H1 (cell line): ENCODE measurements around the gene RNFT2. TPM values are rescaled to one million over a fixed set of nuclear protein-coding genes. Genes with fewer than 3 reads are reported as not detected.

ENCODE experiments used
- CTCF ChIA-PET: fragments of 300-600 bp; sonication (Branson Sonifier 250); formaldehyde crosslinking; loops from one replicate; lab custom pipeline; 2021; ENCODE audit not compliant: partially characterized antibody; lab: Charles Lee
- POLR2A ChIA-PET: fragments of 300-600 bp; sonication (Branson Sonifier 250); formaldehyde crosslinking; loops from one replicate; lab custom pipeline; 2021; ENCODE audit warnings: inconsistent platforms; ENCODE audit not compliant: partially characterized antibody; lab: Charles Lee
- DNase-seq, 2 experiments: peaks; one replicate each; pipeline versions ENCODE4 v3.0.0 to v3.0.0-alpha.2; 2010 to 2022; ENCODE audit warnings: low spot score in 2 of 2, low read depth in 1 of 2, mixed read lengths in 1 of 2
- FAIRE-seq: peaks from 2 replicates; lab custom pipeline; 2011; peaks lifted over from hg19 to GRCh38; lab: Jason Lieb, UNC
- H2AFZ ChIP-seq: 2 replicates; pipeline ENCODE4 v1.8.1; 2012; ENCODE audit warnings: low read length, inconsistent platforms
- H2AK5ac ChIP-seq: 2 replicates; pipeline ENCODE4 v1.6.1; 2013; ENCODE audit warnings: low read depth, low read length
- H2BK120ac ChIP-seq: replicated peaks from 2 replicates; pipeline ENCODE3; 2013; ENCODE audit warnings: low read depth, low read length, inconsistent platforms
- H2BK12ac ChIP-seq: 2 replicates; pipeline ENCODE4 v1.6.1; 2013; ENCODE audit warnings: low read depth, low read length
- H2BK15ac ChIP-seq: 2 replicates; pipeline ENCODE4 v1.6.1; 2013; ENCODE audit warnings: low read length
- H2BK20ac ChIP-seq: 2 replicates; pipeline ENCODE4 v1.6.1; 2013; ENCODE audit warnings: low read length
- H2BK5ac ChIP-seq: 2 replicates; pipeline ENCODE4 v1.6.1; 2013; ENCODE audit warnings: low read depth, low read length
- H3K14ac ChIP-seq: 2 replicates; pipeline ENCODE4 v1.6.1; 2013; ENCODE audit warnings: inconsistent platforms; ENCODE audit not compliant: insufficient read length
- H3K18ac ChIP-seq: 2 replicates; pipeline ENCODE4 v1.6.1; 2013; ENCODE audit warnings: low read length; ENCODE audit errors: extremely low read depth
- H3K23ac ChIP-seq: 2 replicates; pipeline ENCODE4 v1.6.1; 2013; ENCODE audit warnings: inconsistent platforms; ENCODE audit not compliant: insufficient read length
- H3K23me2 ChIP-seq: 2 replicates; pipeline ENCODE4 v1.6.1; 2013; ENCODE audit warnings: low read depth, low read length
- H3K27ac ChIP-seq: 2 replicates; pipeline ENCODE4 v1.6.1; 2011; ENCODE audit warnings: low read depth, low read length, inconsistent platforms
- H3K27me3 ChIP-seq, 4 experiments: replicated peaks in 1 of 4; 1 replicate in 1 of 4; 2 replicates in 3 of 4; pipeline versions ENCODE4 v1.6.1 to v1.8.1; 2011 to 2013; ENCODE audit warnings: low read length in 3 of 4, mild to moderate bottlenecking in 3 of 4, inconsistent platforms in 2 of 4, mixed read lengths in 2 of 4, moderate library complexity in 1 of 4; ENCODE audit not compliant: control insufficient read depth in 3 of 4, insufficient read depth in 3 of 4; ENCODE audit errors: extremely low read depth in 1 of 4
- H3K36me3 ChIP-seq, 4 experiments: 2 replicates each; pipeline versions ENCODE4 v1.6.1 to v1.8.1; 2011 to 2013; ENCODE audit warnings: mild to moderate bottlenecking in 4 of 4, low read length in 3 of 4, moderate library complexity in 2 of 4, control low read depth in 1 of 4, inconsistent platforms in 1 of 4; ENCODE audit not compliant: insufficient read depth in 4 of 4, control insufficient read depth in 2 of 4
- H3K4ac ChIP-seq: replicated peaks from 2 replicates; pipeline ENCODE3; 2013; ENCODE audit warnings: low read length, low read depth, mixed read lengths, inconsistent platforms; ENCODE audit not compliant: insufficient read length
- H3K4me1 ChIP-seq, 4 experiments: replicated peaks in 1 of 4; 1 replicate in 1 of 4; 2 replicates in 3 of 4; pipeline versions ENCODE4 v1.6.1 to v1.8.1; 2011 to 2013; ENCODE audit warnings: low read length in 3 of 4, inconsistent platforms in 2 of 4, mixed read lengths in 1 of 4; ENCODE audit not compliant: insufficient read depth in 4 of 4, control insufficient read depth in 3 of 4
- H3K4me2 ChIP-seq, 2 experiments: 2 replicates each; pipeline versions ENCODE4 v1.6.1 to v1.8.1; 2011 to 2013; ENCODE audit warnings: low read depth in 2 of 2, low read length in 2 of 2, control low read depth in 1 of 2, inconsistent platforms in 1 of 2, mild to moderate bottlenecking in 1 of 2; ENCODE audit not compliant: insufficient read depth in 1 of 2
- H3K4me3 ChIP-seq, 4 experiments: fragments of 200-600, 300-600 bp in 1 of 4; sonication (generic), shearing (Covaris generic), sonication (Bioruptor Twin) in 1 of 4; 2 replicates each; pipeline versions ENCODE4 v1.5.1 to v1.8.1; 2011 to 2016; ENCODE audit warnings: low read length in 4 of 4, low read depth in 3 of 4, control low read depth in 2 of 4, inconsistent platforms in 2 of 4, mild to moderate bottlenecking in 2 of 4, mixed read lengths in 1 of 4, moderate library complexity in 1 of 4; ENCODE audit not compliant: insufficient read depth in 2 of 4; ENCODE audit errors: extremely low read depth in 1 of 4
- H3K56ac ChIP-seq: replicated peaks from 2 replicates; pipeline ENCODE3; 2013; ENCODE audit warnings: low read depth, mild to moderate bottlenecking, mixed read lengths, low read length, inconsistent platforms; ENCODE audit not compliant: insufficient read length
- H3K79me1 ChIP-seq: 2 replicates; pipeline ENCODE4 v1.6.1; 2013; ENCODE audit warnings: low read depth, low read length, control low read depth
- H3K79me2 ChIP-seq, 2 experiments: 2 replicates each; pipeline versions ENCODE4 v1.6.1 to v1.8.1; 2012 to 2013; ENCODE audit warnings: low read length in 2 of 2, mild to moderate bottlenecking in 2 of 2, inconsistent platforms in 1 of 2; ENCODE audit not compliant: insufficient read depth in 2 of 2, control insufficient read depth in 1 of 2
- H3K9ac ChIP-seq, 4 experiments: replicated peaks in 1 of 4; 1 replicate in 1 of 4; 2 replicates in 3 of 4; pipeline versions ENCODE4 v1.6.1 to v1.8.1; 2011 to 2013; ENCODE audit warnings: low read depth in 3 of 4, low read length in 3 of 4, control low read depth in 2 of 4, mild to moderate bottlenecking in 2 of 4, moderate library complexity in 2 of 4, inconsistent platforms in 1 of 4; ENCODE audit errors: extremely low read depth in 1 of 4
- H3K9me3 ChIP-seq, 2 experiments: 2 replicates each; pipeline versions ENCODE4 v1.6.1 to v1.8.1; 2012 to 2013; ENCODE audit warnings: mild to moderate bottlenecking in 2 of 2, moderate library complexity in 2 of 2, control low read depth in 1 of 2, inconsistent platforms in 1 of 2, low read depth in 1 of 2, low read length in 1 of 2, mixed read lengths in 1 of 2; ENCODE audit not compliant: insufficient read depth in 2 of 2
- H4K20me1 ChIP-seq, 2 experiments: replicated peaks in 1 of 2; 2 replicates each; pipeline versions ENCODE3 to v1.8.1; 2011 to 2013; ENCODE audit warnings: inconsistent platforms in 2 of 2, low read length in 2 of 2, mild to moderate bottlenecking in 1 of 2; ENCODE audit not compliant: insufficient read depth in 2 of 2, control insufficient read depth in 1 of 2
- H4K5ac ChIP-seq: 2 replicates; pipeline ENCODE4 v1.6.1; 2013; ENCODE audit warnings: low read length, low read depth, mixed read lengths, inconsistent platforms; ENCODE audit not compliant: insufficient read length
- H4K8ac ChIP-seq: 2 replicates; pipeline ENCODE4 v1.8.0; 2013; ENCODE audit warnings: mild to moderate bottlenecking, moderate library complexity, low read length, inconsistent platforms; ENCODE audit not compliant: insufficient read depth; ENCODE audit errors: extremely low read depth
- H4K91ac ChIP-seq: replicated peaks from 2 replicates; pipeline ENCODE3; 2013; ENCODE audit warnings: low read length, mixed read lengths, inconsistent platforms; ENCODE audit not compliant: insufficient read length
- ATF2 ChIP-seq: IDR thresholded peaks from 2 replicates; pipeline ENCODE4 v1.6.1; 2012; ENCODE audit warnings: low read length, inconsistent platforms
- BRCA1 ChIP-seq: IDR thresholded peaks from 2 replicates; pipeline ENCODE4 v1.6.1; 2012; ENCODE audit warnings: low read depth, low read length, improper control_type of control experiment
- CBX5 ChIP-seq: fragments of 300-800, 300-1000 bp; sonication (generic); IDR thresholded peaks from 2 replicates; pipeline ENCODE4 v1.7.1; 2016; ENCODE audit warnings: antibody characterized with exemption, low read length, low read depth
- CHD1 ChIP-seq: IDR thresholded peaks from 2 replicates; pipeline ENCODE4 v1.6.1; 2012; ENCODE audit warnings: low read depth, low read length, improper control_type of control experiment
- CREB1 ChIP-seq: IDR thresholded peaks from 2 replicates; pipeline ENCODE4 v1.6.1; 2012; ENCODE audit warnings: inconsistent platforms
- CTCF ChIP-seq, 3 experiments: IDR thresholded peaks; 1 replicate in 2 of 3; 2 replicates in 1 of 3; pipeline versions ENCODE4 v1.5.1 to v1.6.1; 2011; ENCODE audit warnings: low read length in 3 of 3, mild to moderate bottlenecking in 3 of 3, inconsistent platforms in 2 of 3, low read depth in 1 of 3, moderate library complexity in 1 of 3; ENCODE audit not compliant: insufficient read depth in 1 of 3; ENCODE audit errors: control extremely low read depth in 1 of 3
- EP300 ChIP-seq, 2 experiments: IDR thresholded peaks; 1 replicate in 1 of 2; 2 replicates in 1 of 2; pipeline ENCODE4 v1.6.1; 2011 to 2012; ENCODE audit warnings: low read depth in 2 of 2, low read length in 2 of 2, mild to moderate bottlenecking in 2 of 2, borderline replicate concordance in 1 of 2, inconsistent platforms in 1 of 2, moderate library complexity in 1 of 2
- KDM4A ChIP-seq: IDR thresholded peaks from one replicate; pipeline ENCODE4 v1.7.1; 2012; ENCODE audit warnings: low read depth, mild to moderate bottlenecking, moderate library complexity, low read length, inconsistent platforms; ENCODE audit not compliant: severe bottlenecking
- TBP ChIP-seq: IDR thresholded peaks from 2 replicates; pipeline ENCODE4 v1.6.1; 2011; ENCODE audit warnings: low read depth, low read length, improper control_type of control experiment
- TEAD4 ChIP-seq: IDR thresholded peaks from 2 replicates; pipeline ENCODE4 v1.6.1; 2012; ENCODE audit warnings: low read depth, low read length, inconsistent platforms, mixed read lengths
- WGBS, 2 experiments: shearing (Covaris generic) in 1 of 2; methylation state at CpG; one replicate each; pipeline versions ENCODE4 v1.1.6 to v1.1.7; 2013 to 2015; ENCODE audit warnings: low lambda C conversion rate in 2 of 2, mixed read lengths in 2 of 2, inconsistent platforms in 1 of 2, low coverage in 1 of 2, missing lambda C conversion rate in 1 of 2; ENCODE audit not compliant: insufficient replicate concordance in 2 of 2, insufficient coverage in 1 of 2, insufficient read length in 1 of 2; ENCODE audit errors: extremely low coverage in 1 of 2, missing lambda C conversion rate in 1 of 2; 5-methylcytosine and 5-hydroxymethylcytosine counted together
- polyA plus RNA-seq, 7 experiments: library from polyadenylated mRNA; depleted of rRNA in 3 of 7; stranded (reverse) in 5 of 7; unstranded in 2 of 7; fragments of >200 nt in 5 of 7; fragments of 200-250 nt in 2 of 7; gene quantifications; 1 replicate in 5 of 7; 2 replicates in 1 of 7; 4 replicates in 1 of 7; pipeline versions ENCODE4 v1.2.1 to v1.2.3, GENCODE V29; 2011 to 2013; ENCODE audit warnings: missing spikeins in 2 of 7, mixed read lengths in 2 of 7
- total RNA-seq: library from RNA; stranded (reverse); fragmentation: NEBNext Ultra II Directional; extraction: Animal tissue kit (Norgen Biotek cat#: 25700); gene quantifications from 2 replicates; pipeline ENCODE4 v1.2.1, GENCODE V29; 2021

RNFT2 gene
- total and polyA plus RNA-seq, 2 of the 8 experiments (the other 6 are each of a cell fraction or from before 2014, with no cell fraction given): 14.2 to 33.1 TPM

GRCh38 chr12:116779597-116779996, 41.5 kb downstream of the RNFT2 start:
- 86% methylated on average over 2 of the region's 2 CpGs; no CpG with 5 or more reads in 1 of the 2 experiments for WGBS, 2 experiments
- Histone ChIP-seq H3K36me3 (peaks cover 6 to 29% (median 17%) of the 10 kb centered on the region in 4 experiments; a peak in 7 of 8 replicates), H2BK12ac (no peak overlapping the region), H2AFZ (no peak overlapping the region), H3K23ac (no peak overlapping the region), H2BK5ac (no peak overlapping the region), H4K8ac (no peak overlapping the region), H3K9ac (no peak overlapping the region), H3K27me3 (no peaks in the 10 kb centered on the region), H3K4me2 (no peak overlapping the region), H3K23me2 (no peaks in the 10 kb centered on the region), H3K9me3 (no peaks in the 10 kb centered on the region), H2BK120ac (no peak overlapping the region), H3K18ac (no peak overlapping the region), H3K4me1 (no peaks in the 10 kb centered on the region; a peak in 1 of 7 replicates), H3K4ac (no peak overlapping the region), H3K14ac (no peak overlapping the region), H4K20me1 (no peaks in the 10 kb centered on the region), H2BK20ac (no peak overlapping the region), H4K5ac (no peak overlapping the region), H3K27ac (no peak overlapping the region), H3K79me1 (no peaks in the 10 kb centered on the region), H3K4me3 (no peak overlapping the region), H2AK5ac (no peak overlapping the region), H2BK15ac (no peak overlapping the region), H3K56ac (no peak overlapping the region), H3K79me2 (no peaks in the 10 kb centered on the region), H4K91ac (no peak overlapping the region)
- CTCF ChIA-PET: interaction anchor here (1.8 kb wide), 1 partner anchor 84 kb away, joined by 5 read pairs; no protein-coding TSS in a partner anchor
- no peak for FAIRE-seq
- no peak for DNase-seq
- POLR2A ChIA-PET: no interaction called here
- no peak for TF ChIP-seq CTCF (IDR thresholded peaks at IDR 0.05; ENCODE audit: control extremely low read depth in 1 of 3, insufficient read depth in 1 of 3, low read depth in 1 of 3, low read length in 3 of 3)
- TF ChIP-seq KDM4A: no peak
- no peak for TF ChIP-seq CREB1
- TF ChIP-seq TBP: no peak
- no peak for TF ChIP-seq CHD1
- no peak for TF ChIP-seq CBX5
- TF ChIP-seq BRCA1: no peak
- TF ChIP-seq TEAD4: no peak
- no peak for TF ChIP-seq EP300 (IDR thresholded peaks at IDR 0.05; ENCODE audit: borderline replicate concordance in 1 of 2, low read depth in 2 of 2, low read length in 2 of 2)
- no peak for TF ChIP-seq ATF2
